ENCODE results near the gene CD1C. TPM values are rescaled to one million over a fixed set of nuclear protein-coding genes. Genes with fewer than 3 reads are reported as not detected.

The CD1C gene
- total and polyA plus RNA-seq, 2 of the 8 experiments (the other 6 are each of a cell fraction or from before 2014, with no cell fraction given) = 0.06 to 0.35 TPM

DNA sequence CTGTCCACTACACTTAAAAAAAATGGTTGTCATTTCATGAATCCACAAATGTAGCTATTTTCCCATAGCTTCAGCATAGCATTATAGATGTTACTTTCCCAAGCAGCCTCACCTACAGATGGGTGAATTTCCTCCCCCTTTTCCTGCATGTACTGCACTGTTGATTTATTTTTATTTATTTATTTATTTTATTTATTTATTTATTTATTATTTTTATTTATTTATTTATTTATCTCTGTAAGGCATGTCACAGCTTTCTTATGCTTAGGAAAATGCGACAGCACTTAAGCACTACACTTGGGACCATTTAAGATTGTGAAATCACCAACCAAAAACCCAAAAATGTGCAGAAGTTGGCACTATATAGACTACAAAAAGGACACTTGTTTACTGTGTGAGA is 30.6 kb upstream of the CD1C start:
- H4K20me1 ChIP-seq (replicated peaks in 1 of 2; ENCODE audit: control insufficient read depth in 1 of 2, insufficient read depth in 2 of 2, low read length in 2 of 2) = no peaks in the 10 kb centered on the region
- ChIA-PET POLR2A (ENCODE audit: partially characterized antibody) (no interaction called here), CTCF (ENCODE audit: partially characterized antibody) (interaction anchor here (0.9 kb wide), 1 partner anchor 237 kb away, joined by 4 read pairs; no protein-coding TSS in a partner anchor)
- DNase-seq (ENCODE audit: low read depth in 1 of 2, low spot score in 2 of 2) (no peak), FAIRE-seq (no peak)
- no peak overlapping the region for H4K5ac ChIP-seq (ENCODE audit: insufficient read length, low read depth, low read length)
- H4K91ac ChIP-seq (replicated peaks; ENCODE audit: insufficient read length, low read length) = no peak overlapping the region
- no peak overlapping the region for H2AFZ ChIP-seq (ENCODE audit: low read length)
- H3K79me1 ChIP-seq (ENCODE audit: low read depth, low read length) = no peaks in the 10 kb centered on the region
- no peaks in the 10 kb centered on the region for H3K9me3 ChIP-seq (ENCODE audit: insufficient read depth in 2 of 2, low read depth in 1 of 2, low read length in 1 of 2)
- H3K36me3 ChIP-seq (ENCODE audit: control insufficient read depth in 2 of 4, insufficient read depth in 4 of 4, low read length in 3 of 4) = no peaks in the 10 kb centered on the region
- no peak overlapping the region for H3K27ac ChIP-seq (ENCODE audit: low read depth, low read length)
- H3K27me3 ChIP-seq (replicated peaks in 1 of 4; ENCODE audit: control insufficient read depth in 3 of 4, extremely low read depth in 1 of 4, insufficient read depth in 3 of 4, low read length in 3 of 4) = no peaks in the 10 kb centered on the region
- H3K18ac ChIP-seq (ENCODE audit: extremely low read depth, low read length) = no peak overlapping the region
- no peak overlapping the region for H3K4me2 ChIP-seq (ENCODE audit: insufficient read depth in 1 of 2, low read depth in 2 of 2, low read length in 2 of 2)
- no peak overlapping the region for H3K4ac ChIP-seq (replicated peaks; ENCODE audit: insufficient read length, low read depth, low read length)
- H3K4me1 ChIP-seq (replicated peaks in 1 of 4; ENCODE audit: control insufficient read depth in 3 of 4, insufficient read depth in 4 of 4, low read length in 3 of 4) = no peaks in the 10 kb centered on the region
- H3K9ac ChIP-seq (replicated peaks in 1 of 4; ENCODE audit: extremely low read depth in 1 of 4, low read depth in 3 of 4, low read length in 3 of 4) = no peak overlapping the region
- WGBS, 2 experiments (ENCODE audit: extremely low coverage in 1 of 2, insufficient coverage in 1 of 2, insufficient read length in 1 of 2, insufficient replicate concordance in 2 of 2, low coverage in 1 of 2, low lambda C conversion rate in 2 of 2, missing lambda C conversion rate in 1 of 2) = 96% methylated on average over 1 of the region's 1 CpG; no CpG with 5 or more reads in 1 of the 2 experiments
- no peaks in the 10 kb centered on the region for H3K79me2 ChIP-seq (ENCODE audit: control insufficient read depth in 1 of 2, insufficient read depth in 2 of 2, low read length in 2 of 2)
- no peak overlapping the region for H3K14ac ChIP-seq (ENCODE audit: insufficient read length)
- no peak overlapping the region for H3K4me3 ChIP-seq (ENCODE audit: extremely low read depth in 1 of 4, insufficient read depth in 2 of 4, low read depth in 3 of 4, low read length in 4 of 4)
- no peak overlapping the region for H3K23ac ChIP-seq (ENCODE audit: insufficient read length)
- H2BK15ac ChIP-seq (ENCODE audit: low read length) = no peak overlapping the region
- no peaks in the 10 kb centered on the region for H3K23me2 ChIP-seq (ENCODE audit: low read depth, low read length)
- H2BK20ac ChIP-seq (ENCODE audit: low read length) = no peak overlapping the region
- H2BK5ac ChIP-seq (ENCODE audit: low read depth, low read length) = no peak overlapping the region
- no peak overlapping the region for H2AK5ac ChIP-seq (ENCODE audit: low read depth, low read length)
- H2BK120ac ChIP-seq (replicated peaks; ENCODE audit: low read depth, low read length) = no peak overlapping the region
- TF ChIP-seq JUN (IDR thresholded peaks at IDR 0.05; ENCODE audit: low read depth, low read length) (no peak), ATF2 (IDR thresholded peaks at IDR 0.05; ENCODE audit: low read length) (no peak), ZNF274 (IDR thresholded peaks at IDR 0.05; ENCODE audit: borderline replicate concordance, extremely low read depth, low read length) (no peak), BRCA1 (IDR thresholded peaks at IDR 0.05; ENCODE audit: low read depth, low read length) (no peak), TCF12 (IDR thresholded peaks at IDR 0.05; ENCODE audit: low read depth, low read length) (no peak)
- no peak overlapping the region for H3K56ac ChIP-seq (replicated peaks; ENCODE audit: insufficient read length, low read depth, low read length)
- H2BK12ac ChIP-seq (ENCODE audit: low read depth, low read length) = no peak overlapping the region
- H4K8ac ChIP-seq (ENCODE audit: extremely low read depth, insufficient read depth, low read length) = no peak overlapping the region
